HepG2 (cell line): ENCODE results near the gene LDLRAD3. TPM values are rescaled to one million over a fixed set of nuclear protein-coding genes. Genes with fewer than 3 reads are reported as not detected.

Source experiments
- ATAC-seq: fragments of 200-7000 bp; cut with Tn5 transposase; 3 replicates; pipeline ENCODE4 v1.9.1; 2020; ENCODE audit warnings: mild to moderate bottlenecking, moderate library complexity
- BruUV-seq: library from RNA; stranded (reverse); fragments of 400-500 nt; replicated peaks from 2 replicates; lab custom pipeline; 2021; lab: Mats Ljungman, UMichigan
- CTCF ChIA-PET: fragments of 300-600 bp; formaldehyde crosslinking; extraction: SDS; loops from one replicate; lab custom pipeline; 2021; ENCODE audit warnings: low total read pairs, inconsistent platforms, low intra/inter-chr PET ratio; lab: Yijun Ruan, JAX
- POLR2A ChIA-PET: fragments of 350-600 bp; sonication (Branson Sonifier 250); formaldehyde crosslinking; loops from one replicate; lab custom pipeline; 2020; ENCODE audit warnings: antibody characterized with exemption, inconsistent platforms; lab: Yijun Ruan, JAX
- DNase-seq: peaks from one replicate; pipeline ENCODE4 v3.0.0-alpha.2; 2015; ENCODE audit warnings: low spot score
- FAIRE-seq: peaks from 3 replicates; lab custom pipeline; 2011; peaks lifted over from hg19 to GRCh38; lab: Jason Lieb, UNC
- H2AFZ ChIP-seq: one replicate; pipeline ENCODE4 v1.6.1; 2011; ENCODE audit warnings: low read length, inconsistent platforms
- H3K27ac ChIP-seq: fragments of 300-600 bp; 3 replicates; pipeline ENCODE4 v1.8.0; 2011; ENCODE audit warnings: mixed run types, mild to moderate bottlenecking, mixed read lengths, low read length, inconsistent platforms; ENCODE audit not compliant: insufficient read depth; ENCODE audit errors: extremely low read length
- H3K27me3 ChIP-seq, 2 experiments: fragments of 200-600 bp in 1 of 2; 2 replicates in 1 of 2; 3 replicates in 1 of 2; pipeline versions ENCODE4 v1.6.0 to v1.8.0; 2011; ENCODE audit warnings: low read length in 2 of 2, mild to moderate bottlenecking in 2 of 2, moderate library complexity in 2 of 2, inconsistent platforms in 1 of 2; ENCODE audit not compliant: insufficient read depth in 2 of 2, control insufficient read depth in 1 of 2
- H3K36me3 ChIP-seq, 2 experiments: fragments of 200-600 bp in 1 of 2; replicated peaks in 1 of 2; 2 replicates in 1 of 2; 3 replicates in 1 of 2; pipeline versions ENCODE4 v1.5.1 to v1.8.0; 2011; ENCODE audit warnings: low read length in 2 of 2, inconsistent platforms in 1 of 2; ENCODE audit not compliant: insufficient read depth in 2 of 2, control insufficient read depth in 1 of 2
- H3K4me1 ChIP-seq: 2 replicates; pipeline ENCODE4 v1.5.1; 2012; ENCODE audit warnings: low read length, inconsistent platforms; ENCODE audit not compliant: insufficient read depth
- H3K4me2 ChIP-seq: 2 replicates; pipeline ENCODE4 v1.6.0; 2011; ENCODE audit warnings: low read depth, low read length, inconsistent platforms
- H3K4me3 ChIP-seq, 3 experiments: fragments of 200-600 bp in 1 of 3; sonication (generic), shearing (Covaris generic) in 1 of 3; replicated peaks in 1 of 3; 2 replicates each; pipeline ENCODE4 v1.5.1; 2011 to 2016; ENCODE audit warnings: low read length in 3 of 3, inconsistent platforms in 2 of 3, low read depth in 2 of 3, mild to moderate bottlenecking in 2 of 3, control low read depth in 1 of 3, mixed read lengths in 1 of 3; ENCODE audit not compliant: insufficient read depth in 1 of 3
- H3K79me2 ChIP-seq: one replicate; pipeline ENCODE4 v1.6.1; 2011; ENCODE audit warnings: low read length, inconsistent platforms; ENCODE audit not compliant: insufficient read depth
- H3K9ac ChIP-seq: 2 replicates; pipeline ENCODE4 v1.6.0; 2011; ENCODE audit warnings: mild to moderate bottlenecking, low read depth, low read length, inconsistent platforms; ENCODE audit not compliant: insufficient read depth
- H3K9me3 ChIP-seq: 2 replicates; pipeline ENCODE4 v1.5.1; 2012; ENCODE audit warnings: mild to moderate bottlenecking, low read length
- H4K20me1 ChIP-seq: 2 replicates; pipeline ENCODE4 v1.6.0; 2011; ENCODE audit warnings: inconsistent platforms, mild to moderate bottlenecking, low read length, moderate library complexity; ENCODE audit not compliant: insufficient read depth
- GATA4 ChIP-seq: sonication (generic); IDR thresholded peaks from 2 replicates; pipeline ENCODE4 v1.6.1; 2016; ENCODE audit warnings: antibody characterized with exemption, low read depth, borderline replicate concordance
- MBD4 ChIP-seq: IDR thresholded peaks from 2 replicates; pipeline ENCODE4 v1.6.1; 2012; ENCODE audit warnings: low read length, inconsistent platforms, borderline replicate concordance
- NR2C2 ChIP-seq: sonication (generic); formaldehyde crosslinking; IDR thresholded peaks from 2 replicates; pipeline ENCODE4 v1.4.0; 2020; ENCODE audit warnings: missing genetic modification reagents, mild to moderate bottlenecking, moderate library complexity, borderline replicate concordance
- SMAD9 ChIP-seq: sonication (generic); formaldehyde crosslinking; IDR thresholded peaks from 2 replicates; pipeline ENCODE4 v1.5.1; 2020; ENCODE audit warnings: mild to moderate bottlenecking, missing genetic modification reagents
- TEAD3 ChIP-seq: optimal IDR thresholded peaks from 2 replicates; pipeline ENCODE3; 2016; ENCODE audit warnings: borderline replicate concordance
- ZBTB7B ChIP-seq: sonication (generic); formaldehyde crosslinking; IDR thresholded peaks from 2 replicates; pipeline ENCODE4 v1.4.0; 2020; ENCODE audit warnings: missing genetic modification reagents
- ZNF234 ChIP-seq: sonication (generic); formaldehyde crosslinking; conservative IDR thresholded peaks from 2 replicates; pipeline ENCODE4 v1.5.1; 2020; ENCODE audit warnings: mild to moderate bottlenecking, missing genetic modification reagents
- ZNF33B ChIP-seq: sonication (generic); formaldehyde crosslinking; IDR thresholded peaks from 2 replicates; pipeline ENCODE4 v1.5.1; 2020; ENCODE audit warnings: mild to moderate bottlenecking, missing genetic modification reagents
- ZNF382 ChIP-seq: sonication (generic); formaldehyde crosslinking; IDR thresholded peaks from 2 replicates; pipeline ENCODE4 v1.5.0; 2020; ENCODE audit warnings: missing genetic modification reagents, mild to moderate bottlenecking, borderline replicate concordance
- ZSCAN21 ChIP-seq: sonication (generic); formaldehyde crosslinking; IDR thresholded peaks from 2 replicates; pipeline ENCODE4 v1.8.0; 2022; ENCODE audit warnings: mild to moderate bottlenecking, missing genetic modification reagents, moderate library complexity, borderline replicate concordance
- WGBS: methylation state at CpG from one replicate; pipeline ENCODE4 v1.1.6; 2017; ENCODE audit warnings: low lambda C conversion rate; 5-methylcytosine and 5-hydroxymethylcytosine counted together
- in situ Hi-C: cut with HindIII; loops from 2 replicates; pipeline ENCODE4 v1.10.0; 2017; ENCODE audit warnings: low pct_unique_long_range_greater_than_20kb; ENCODE audit not compliant: extremely low pct_ligation_motif_present
- intact Hi-C: fragments of 100-400 bp; cut with micrococcal nuclease; formaldehyde crosslinking; loops from one replicate; pipeline ENCODE4 v1.10.0; 2022; ENCODE audit not compliant: unreplicated experiment
- polyA plus RNA-seq, 8 experiments: library from polyadenylated mRNA; depleted of rRNA in 3 of 8; stranded (reverse) in 7 of 8; unstranded in 1 of 8; fragments of >200 nt; fragmentation: Illumina TruSeq in 4 of 8; extraction: Trizol in 4 of 8; gene quantifications; 2 replicates each; pipeline versions ENCODE4 v1.2.1 to v1.2.3, GENCODE V29; 2011 to 2016; ENCODE audit warnings: low read depth in 4 of 8, missing spikeins in 1 of 8, mixed read lengths in 1 of 8; ENCODE audit not compliant: insufficient read depth in 1 of 8
- total RNA-seq, 5 experiments: library from RNA; depleted of rRNA; stranded (reverse); fragments of >200 nt; fragmentation: Illumina TruSeq; extraction: Trizol; gene quantifications; 2 replicates each; pipeline ENCODE4 v1.2.3, GENCODE V29; 2016; ENCODE audit warnings: low read depth in 1 of 5
- TF ChIP-seq, protein P1 (sequence below): sonication (generic); formaldehyde crosslinking; IDR thresholded peaks from 2 replicates; pipeline ENCODE4 v1.4.0; 2020; ENCODE audit warnings: missing genetic modification reagents
- TF ChIP-seq, protein P2 (sequence below): sonication (generic); formaldehyde crosslinking; IDR thresholded peaks from 2 replicates; pipeline ENCODE4 v1.4.0; 2020; ENCODE audit warnings: low read depth, mild to moderate bottlenecking, missing genetic modification reagents

Gene LDLRAD3
- total and polyA plus RNA-seq, 2 of the 13 experiments (the other 11 are each of a cell fraction or from before 2014, with no cell fraction given) = 0.50 to 0.60 TPM

DNA sequence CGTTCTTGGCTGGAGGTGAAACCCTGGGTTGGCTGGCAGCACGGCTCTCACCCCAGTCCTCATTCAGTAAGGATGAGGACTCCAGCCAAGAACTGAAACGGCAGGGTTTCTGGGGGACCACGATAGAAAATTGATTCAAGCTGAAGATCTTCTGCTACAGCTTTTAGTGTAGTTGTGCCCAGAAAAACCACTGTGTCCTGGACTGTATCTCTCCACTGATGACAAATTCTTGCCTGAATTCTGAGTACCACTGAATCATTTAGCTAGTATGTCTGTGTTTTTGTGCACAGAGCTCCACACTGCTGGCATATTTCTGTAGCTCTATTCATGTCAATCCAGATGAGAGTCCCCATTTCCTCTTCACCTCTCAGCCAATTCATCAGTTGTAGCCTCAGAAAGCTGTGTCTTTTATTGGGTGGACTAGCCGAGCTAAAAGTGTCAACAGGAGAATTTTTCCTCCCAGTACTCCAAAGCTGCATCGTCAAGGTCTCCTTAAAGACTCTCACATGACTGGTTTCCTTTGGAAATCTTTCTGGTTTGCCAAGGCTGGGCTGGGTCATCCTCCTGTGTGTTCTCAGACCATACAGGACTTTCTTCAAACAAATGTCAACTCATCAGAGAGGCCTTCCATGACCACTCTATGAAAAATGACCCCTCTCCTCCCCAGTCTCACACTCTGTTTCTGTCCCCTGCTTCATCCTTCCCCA lies 144.6 kb downstream of the LDLRAD3 start:
- Histone ChIP-seq H3K9ac (no peak overlapping the region), H3K9me3 (peaks cover 1% of the 10 kb centered on the region; the same call in 1 of the 2 replicates), H4K20me1 (no peaks in the 10 kb centered on the region), H2AFZ (no peak overlapping the region), H3K4me2 (no peak overlapping the region), H3K79me2 (no peaks in the 10 kb centered on the region), H3K4me3 (no peak overlapping the region), H3K36me3 (no peaks in the 10 kb centered on the region), H3K4me1 (peaks cover 13% of the 10 kb centered on the region), H3K27me3 (no peaks in the 10 kb centered on the region), H3K27ac (no peak overlapping the region)
- FAIRE-seq = no peak
- BruUV-seq = no TSS peak
- TF ChIP-seq ZNF33B (CRISPR knock-in tag) (no peak), MBD4 (no peak), NR2C2 (no peak), ZNF234 (CRISPR knock-in tag) (no peak), ZNF382 (CRISPR knock-in tag) (no peak), GATA4 (no peak), ZBTB7B (CRISPR knock-in tag) (no peak), SMAD9 (CRISPR knock-in tag) (no peak), TEAD3 (CRISPR knock-in tag) (no peak), ZSCAN21 (CRISPR knock-in tag) (no peak)
- TF ChIP-seq, protein P1, sequence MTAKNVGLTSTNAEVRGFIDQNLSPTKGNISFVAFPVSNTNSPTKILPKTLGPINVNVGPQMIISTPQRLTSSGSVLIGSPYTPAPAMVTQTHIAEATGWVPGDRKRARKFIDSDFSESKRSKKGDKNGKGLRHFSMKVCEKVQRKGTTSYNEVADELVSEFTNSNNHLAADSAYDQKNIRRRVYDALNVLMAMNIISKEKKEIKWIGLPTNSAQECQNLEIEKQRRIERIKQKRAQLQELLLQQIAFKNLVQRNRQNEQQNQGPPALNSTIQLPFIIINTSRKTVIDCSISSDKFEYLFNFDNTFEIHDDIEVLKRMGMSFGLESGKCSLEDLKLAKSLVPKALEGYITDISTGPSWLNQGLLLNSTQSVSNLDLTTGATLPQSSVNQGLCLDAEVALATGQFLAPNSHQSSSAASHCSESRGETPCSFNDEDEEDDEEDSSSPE (CRISPR knock-in tag) = no peak
- TF ChIP-seq, protein P2, sequence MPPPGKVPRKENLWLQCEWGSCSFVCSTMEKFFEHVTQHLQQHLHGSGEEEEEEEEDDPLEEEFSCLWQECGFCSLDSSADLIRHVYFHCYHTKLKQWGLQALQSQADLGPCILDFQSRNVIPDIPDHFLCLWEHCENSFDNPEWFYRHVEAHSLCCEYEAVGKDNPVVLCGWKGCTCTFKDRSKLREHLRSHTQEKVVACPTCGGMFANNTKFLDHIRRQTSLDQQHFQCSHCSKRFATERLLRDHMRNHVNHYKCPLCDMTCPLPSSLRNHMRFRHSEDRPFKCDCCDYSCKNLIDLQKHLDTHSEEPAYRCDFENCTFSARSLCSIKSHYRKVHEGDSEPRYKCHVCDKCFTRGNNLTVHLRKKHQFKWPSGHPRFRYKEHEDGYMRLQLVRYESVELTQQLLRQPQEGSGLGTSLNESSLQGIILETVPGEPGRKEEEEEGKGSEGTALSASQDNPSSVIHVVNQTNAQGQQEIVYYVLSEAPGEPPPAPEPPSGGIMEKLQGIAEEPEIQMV (CRISPR knock-in tag) = no peak
- ChIA-PET POLR2A (no interaction called here), CTCF (no interaction called here)
- 17% methylated on average over 6 of the region's 6 CpGs for WGBS
- DNase-seq = no peak
- intact Hi-C loops = no loop called here
- no peak for ATAC-seq
- in situ Hi-C loops = no loop called here
